HG02610 (cell line): ENCODE results near the gene COPS9.

ENCODE experiments used
- ATAC-seq: cut with Tn5 transposase; IDR thresholded peaks from one replicate; pipeline ENCODE4 v1.9.1; 2021; ENCODE audit warnings: mild to moderate bottlenecking, moderate library complexity; ENCODE audit not compliant: unreplicated experiment

COPS9 gene

DNA sequence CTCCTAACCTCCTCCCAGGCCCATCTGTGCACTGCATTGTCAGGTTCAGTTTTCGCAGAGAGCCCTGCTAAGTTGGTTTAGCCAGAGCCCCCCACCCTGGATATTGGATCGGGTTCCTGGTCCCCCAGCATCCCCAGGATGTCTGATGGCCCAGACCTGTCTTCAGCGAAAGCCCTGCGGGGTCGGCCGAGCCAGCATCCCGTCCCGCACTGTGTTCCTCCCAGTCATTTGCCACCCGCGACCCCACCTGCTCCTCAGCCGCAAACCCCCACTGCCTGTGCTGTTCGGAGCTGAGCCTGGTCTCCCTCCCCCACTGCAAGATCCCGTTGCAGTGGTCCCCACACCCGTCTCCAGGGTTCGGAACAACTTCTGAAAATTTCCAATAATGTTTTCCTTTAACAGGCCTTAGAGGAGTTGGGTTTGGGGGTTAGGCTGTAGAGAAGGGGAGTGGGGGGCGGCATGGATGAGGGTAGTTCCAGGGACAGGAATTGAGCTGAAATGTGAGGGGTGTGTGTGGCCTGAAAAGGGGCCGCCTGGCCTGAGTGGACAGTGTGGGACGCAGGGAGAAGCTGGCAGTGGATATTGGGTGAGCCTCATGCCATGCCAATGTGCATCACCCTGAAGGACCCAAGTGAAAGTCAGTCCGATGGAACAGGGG lies 1.6 kb upstream of the COPS9 start:
- no peak for ATAC-seq

DNA sequence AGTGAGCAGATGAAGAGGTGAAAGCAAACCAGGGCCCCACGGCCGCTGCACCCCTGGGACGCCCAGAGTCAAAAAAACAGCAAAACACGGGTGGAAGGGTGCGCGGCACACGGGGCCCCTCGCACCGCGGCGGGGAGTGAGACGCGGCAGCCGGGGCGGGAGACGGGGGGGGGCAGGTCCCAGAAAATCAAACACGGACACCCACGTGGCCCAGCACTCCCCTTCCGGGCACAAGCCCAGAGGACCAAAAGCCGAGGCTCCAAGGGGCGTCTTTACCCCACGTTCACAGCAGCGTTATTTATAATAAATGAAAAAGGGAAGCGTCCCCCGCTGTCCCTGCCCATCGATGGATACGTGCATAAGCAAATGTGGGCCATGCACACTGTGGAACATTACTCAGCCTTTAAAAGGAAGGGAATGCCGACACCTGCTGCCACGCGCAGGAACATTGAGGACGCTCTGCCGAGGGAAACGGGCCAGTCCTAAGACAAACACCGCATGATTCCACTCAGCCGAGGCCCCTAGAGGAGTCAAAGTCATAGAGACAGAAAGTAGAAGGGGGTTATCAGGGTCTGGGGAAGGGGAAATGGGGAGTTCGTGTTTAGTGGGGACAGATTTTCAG lies 677 bp upstream of the COPS9 start:
- ATAC-seq = no peak

DNA sequence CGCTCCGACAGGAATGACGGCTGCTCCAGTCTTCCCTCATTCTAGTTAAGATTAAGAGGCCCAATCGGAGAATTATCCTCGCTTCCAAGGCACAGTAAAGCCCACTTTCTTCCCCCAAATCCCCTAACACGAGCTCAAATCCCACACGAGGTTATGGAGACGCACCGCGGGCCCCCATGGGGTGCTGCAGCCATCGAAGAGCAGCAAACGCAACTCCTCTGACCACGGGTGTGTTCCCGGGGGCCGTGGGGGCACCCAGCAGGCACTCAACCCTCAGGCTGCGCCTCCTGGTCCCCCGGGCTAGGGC lies 446 bp downstream of the COPS9 start:
- ATAC-seq = no peak

DNA sequence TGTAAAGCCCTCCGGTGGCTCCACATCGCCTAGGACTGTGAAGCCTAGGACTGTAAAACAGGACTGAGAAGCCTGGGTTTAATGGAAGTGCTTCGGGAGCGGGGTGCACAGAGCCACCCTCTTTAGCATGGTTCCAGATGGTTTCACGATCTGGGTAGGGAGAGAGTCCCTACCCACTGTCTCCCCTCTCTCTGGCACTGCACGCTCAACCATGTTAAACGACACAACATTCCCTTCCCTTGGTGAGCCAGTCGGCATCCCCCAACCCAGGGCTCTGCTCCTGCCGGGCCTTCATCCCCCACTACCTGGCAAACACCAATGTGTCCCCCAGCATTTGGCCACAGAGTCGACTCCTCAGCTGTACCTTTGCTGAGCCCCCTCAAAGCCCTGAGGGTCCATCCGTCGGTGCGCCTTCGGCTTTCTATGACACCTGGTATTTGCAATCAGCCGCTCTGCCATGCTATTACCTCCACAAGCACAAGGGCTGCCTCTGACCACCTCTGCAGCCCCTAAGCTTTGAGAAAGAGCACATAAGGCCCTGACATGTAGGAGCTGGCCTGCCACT lies 1.1 kb downstream of the COPS9 start:
- ATAC-seq = no peak

DNA sequence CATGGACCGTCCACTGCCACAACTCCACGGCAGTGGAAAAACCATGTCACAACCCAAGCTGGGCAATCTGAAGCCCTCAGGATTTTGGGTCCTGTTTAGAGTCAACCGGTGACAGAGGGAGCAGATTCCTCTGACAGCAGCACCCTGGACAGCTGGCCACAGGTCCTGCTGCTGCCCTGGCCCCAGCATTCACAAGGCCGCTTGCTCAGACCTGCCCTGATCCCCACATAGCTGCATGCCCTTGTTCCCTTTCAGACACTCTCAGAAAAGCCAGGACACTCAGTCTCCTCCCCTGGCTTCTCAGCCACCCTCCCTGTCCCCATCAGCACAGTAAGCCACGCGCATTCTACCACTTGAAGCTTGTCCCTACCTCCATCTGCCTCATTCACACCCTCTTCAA lies 1.6 kb downstream of the COPS9 start:
- ATAC-seq = no peak

DNA sequence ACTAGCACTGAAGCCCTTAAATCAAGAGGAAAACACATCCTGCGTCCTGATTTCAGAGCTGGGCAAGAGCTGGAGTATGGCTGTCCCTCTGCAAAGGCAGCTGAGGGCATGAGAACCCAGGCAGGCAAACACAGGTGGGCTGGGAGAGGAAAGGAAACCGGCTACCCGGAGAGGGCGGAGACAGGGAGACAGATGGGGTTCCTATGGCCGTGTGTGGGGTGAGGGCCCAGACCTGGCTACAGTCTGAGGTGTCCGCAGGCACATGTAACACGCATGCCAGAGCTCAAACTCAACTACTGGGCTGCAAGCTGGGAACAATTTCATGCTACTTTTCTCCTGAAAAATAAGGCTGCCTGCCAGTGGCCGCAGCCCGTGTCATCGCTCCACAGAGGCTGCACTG lies 2.7 kb downstream of the COPS9 start:
- ATAC-seq = no peak

DNA sequence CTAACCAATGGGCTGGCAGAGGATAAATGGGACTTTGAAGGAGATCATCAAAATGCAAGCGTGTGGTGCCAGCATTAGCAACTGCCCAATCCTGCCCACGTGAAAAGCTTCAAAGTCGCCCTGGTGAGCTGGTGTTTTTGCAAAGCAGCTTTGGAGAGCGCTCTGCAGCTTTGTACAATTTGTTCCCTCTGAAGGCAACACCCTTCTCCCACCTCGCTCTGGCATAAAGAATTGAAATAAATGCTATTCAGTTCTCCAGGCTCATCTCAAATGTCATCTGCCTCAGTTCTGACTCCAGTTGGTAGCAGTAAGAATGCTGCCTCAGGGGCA lies 3.5 kb downstream of the COPS9 start:
- ATAC-seq = no peak

DNA sequence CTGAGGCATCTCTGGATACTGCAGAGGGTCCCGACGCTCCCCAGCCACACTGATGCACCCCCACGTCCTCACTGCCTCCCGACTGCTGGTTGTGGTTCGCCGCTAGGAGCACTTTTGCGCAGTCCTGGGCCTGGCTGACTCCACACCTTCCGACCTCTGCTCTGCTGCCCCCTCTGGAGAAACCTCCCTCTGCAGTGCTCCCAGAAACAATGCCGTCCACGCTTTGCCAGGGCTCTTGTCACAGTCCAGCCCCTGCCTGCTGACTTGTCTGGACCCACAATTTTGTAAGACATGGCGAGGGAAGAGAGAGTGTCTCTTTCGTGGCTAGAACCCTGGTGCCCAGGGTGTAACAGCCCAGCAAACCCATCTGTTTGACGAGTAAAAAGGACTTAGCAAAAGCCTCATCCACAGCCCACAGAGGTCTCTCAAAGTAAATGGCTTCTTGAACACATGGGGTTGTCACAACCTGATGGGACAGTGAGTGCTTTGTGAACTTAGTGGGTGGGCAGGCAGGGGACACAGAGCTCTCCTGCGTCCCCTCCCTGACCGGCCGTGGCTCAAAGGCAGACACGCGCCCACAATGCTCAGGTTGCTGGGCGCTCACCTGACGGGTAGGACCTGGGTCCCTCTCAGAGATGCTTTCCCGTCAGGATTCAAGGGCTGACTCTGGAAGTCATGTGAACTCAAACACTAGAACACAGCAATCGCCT lies 4.0 kb downstream of the COPS9 start:
- no peak for ATAC-seq

DNA sequence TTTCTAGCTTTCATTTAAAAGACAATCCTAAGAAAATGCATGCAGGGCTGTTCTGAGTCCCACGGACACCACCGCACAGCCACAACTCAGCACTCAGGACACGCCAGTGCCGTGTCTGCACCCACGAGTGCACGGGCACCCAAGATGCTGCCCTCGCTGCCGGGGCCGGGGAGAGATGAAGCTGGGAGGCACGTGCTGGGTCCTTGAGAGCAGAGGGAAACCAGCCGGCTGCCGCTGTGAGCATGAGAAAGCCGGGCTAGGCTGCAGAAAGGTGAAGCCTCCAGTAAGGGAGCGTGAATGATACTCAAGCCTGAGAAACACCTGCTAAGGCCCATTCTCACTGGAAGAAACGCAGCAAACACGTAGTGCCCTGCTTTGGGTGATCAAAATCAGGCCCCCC lies 4.8 kb downstream of the COPS9 start:
- ATAC-seq = no peak

DNA sequence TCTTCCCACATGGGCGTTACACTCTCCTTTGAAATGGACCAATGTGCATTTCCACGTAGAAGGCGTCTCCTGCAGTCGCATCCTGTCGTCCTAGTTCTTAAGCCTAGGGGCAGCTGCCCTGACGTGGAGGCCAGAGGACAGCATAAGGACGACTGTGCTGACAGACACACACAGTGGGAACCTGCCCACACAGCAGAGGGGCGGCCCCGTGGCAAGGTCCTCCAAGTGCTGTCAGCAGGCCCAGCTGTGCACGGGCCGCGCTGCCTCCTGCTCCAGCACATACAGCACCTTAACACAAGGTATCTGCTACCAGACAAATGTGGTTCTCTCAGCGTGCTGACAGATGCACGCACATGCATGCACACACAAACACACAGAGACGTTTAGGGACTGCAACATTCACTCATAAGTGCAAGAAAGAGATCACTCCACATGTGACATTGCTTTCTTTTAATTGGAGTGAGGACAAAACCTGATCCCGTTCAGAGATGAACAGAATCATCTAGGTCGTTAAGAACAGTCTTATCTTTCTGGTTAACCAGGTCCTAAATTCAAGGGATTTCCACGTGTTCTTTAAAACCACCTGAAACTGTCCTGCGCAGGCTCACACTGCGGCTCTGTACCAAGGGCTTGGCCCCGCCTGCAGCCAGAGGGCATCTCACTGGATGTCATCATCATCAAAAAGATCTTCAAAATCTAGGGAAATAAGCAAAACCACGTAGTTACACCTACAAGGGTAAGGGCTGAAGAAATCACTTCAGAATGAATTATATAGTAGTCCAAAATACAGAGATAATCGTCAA lies 5.5 kb downstream of the COPS9 start:
- no peak for ATAC-seq

DNA sequence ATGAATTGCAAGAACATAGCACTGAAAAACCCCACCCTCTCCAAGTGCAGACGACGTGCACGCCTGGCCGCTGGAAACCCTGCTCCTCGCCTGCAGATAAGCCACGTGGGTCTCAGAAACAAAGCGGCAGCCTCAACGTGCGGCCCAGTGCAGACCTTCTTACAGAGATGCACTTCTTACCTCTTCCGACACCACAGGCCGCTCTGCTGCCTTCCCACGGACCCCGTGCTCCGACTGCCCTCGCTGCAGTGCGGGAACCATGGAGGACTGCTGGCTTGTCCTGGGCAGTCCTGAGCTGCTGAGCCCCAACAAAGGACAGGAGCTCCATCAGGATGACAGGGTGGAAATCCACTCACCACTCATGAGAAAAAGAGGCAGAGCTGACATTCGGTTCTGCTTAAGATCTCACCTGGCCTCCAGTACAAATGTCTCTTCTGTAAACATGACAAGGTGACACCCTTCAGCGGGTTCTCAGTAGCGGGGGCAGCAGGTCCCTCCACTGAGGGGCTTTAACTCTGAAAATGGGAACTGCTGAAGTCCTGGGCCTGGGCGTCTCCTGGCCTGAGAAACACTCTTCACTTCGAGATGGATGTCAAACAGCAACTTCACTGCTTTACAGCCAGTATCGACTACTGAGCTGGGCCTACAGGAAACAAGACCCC lies 6.2 kb downstream of the COPS9 start:
- ATAC-seq = no peak

DNA sequence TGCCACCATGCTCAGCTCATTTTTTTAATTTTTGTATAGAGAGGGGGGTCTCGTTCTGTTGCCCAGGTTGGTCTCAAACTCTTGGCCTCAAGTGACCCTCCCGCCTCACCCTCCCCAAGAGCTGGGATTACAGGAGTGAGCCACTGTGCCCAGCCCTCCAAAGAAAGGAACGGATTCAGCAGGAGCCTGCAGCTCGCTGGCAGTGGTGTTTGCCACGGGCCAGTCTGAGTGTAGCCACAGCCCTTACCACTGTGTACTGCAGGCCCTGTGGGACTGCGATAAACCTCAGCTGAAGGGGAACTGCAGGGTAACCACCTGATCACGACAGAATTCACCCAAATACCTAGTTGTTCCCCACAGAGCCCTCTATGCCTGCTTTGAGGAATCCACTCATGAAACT lies 6.8 kb downstream of the COPS9 start:
- ATAC-seq = no peak

DNA sequence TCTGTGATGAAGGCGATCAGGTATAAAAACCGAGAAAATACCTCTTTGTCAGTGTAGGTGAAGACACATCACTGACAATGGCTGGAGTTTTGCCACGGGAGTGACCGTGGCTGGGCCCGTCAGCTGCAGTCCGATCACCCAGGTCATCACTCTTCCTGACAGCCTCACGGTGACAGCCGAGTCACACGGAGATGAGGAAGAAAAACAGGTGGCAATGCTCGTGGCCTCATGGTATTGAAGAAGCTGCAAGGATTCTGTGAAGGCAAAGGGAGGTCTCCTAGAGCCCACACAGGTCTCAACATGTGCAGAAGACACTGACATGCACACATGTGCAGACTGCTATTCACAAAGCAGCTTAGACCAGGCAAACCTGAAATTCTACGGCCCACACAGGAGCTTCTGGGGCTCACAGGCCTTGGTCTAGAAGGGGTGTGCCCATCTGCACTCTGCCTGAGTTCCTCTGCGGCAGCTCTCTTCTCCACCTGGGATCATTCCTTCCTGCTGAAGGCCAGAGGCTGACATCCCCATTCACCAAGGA lies 7.4 kb downstream of the COPS9 start:
- no peak for ATAC-seq

DNA sequence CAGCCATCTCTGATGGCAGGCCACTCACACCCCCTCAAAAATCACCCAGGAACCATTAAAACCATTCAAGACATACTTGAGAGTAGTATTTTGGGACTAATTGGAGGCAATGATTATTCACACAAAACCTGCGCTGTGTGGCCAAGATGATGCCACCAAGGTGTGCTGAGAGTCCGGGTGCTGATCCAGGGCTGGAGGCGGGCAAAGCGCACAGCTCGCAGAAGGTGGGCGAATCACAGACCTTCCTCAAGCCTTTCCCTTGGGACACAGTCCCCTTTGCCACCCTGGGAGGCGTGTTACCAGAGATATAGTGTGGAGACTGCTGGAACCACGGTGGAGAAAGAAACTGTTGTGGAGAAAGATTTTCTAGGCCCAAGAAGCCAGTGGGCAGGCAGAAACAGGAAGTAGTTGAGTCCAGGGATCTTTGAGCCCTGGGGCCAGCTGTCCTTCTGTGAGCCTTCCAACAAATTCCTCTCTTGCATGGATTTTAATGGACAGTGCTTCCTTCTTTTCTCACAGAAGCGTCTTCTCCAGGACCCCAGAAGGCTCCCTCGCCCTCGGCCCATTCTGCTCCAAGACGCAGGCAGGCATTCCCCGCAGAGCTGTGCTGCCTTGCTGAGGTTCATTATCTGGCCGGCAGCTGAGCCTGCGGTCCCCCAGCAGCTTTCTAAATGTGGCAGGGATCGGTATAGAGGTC lies 8.0 kb downstream of the COPS9 start:
- ATAC-seq = no peak

DNA sequence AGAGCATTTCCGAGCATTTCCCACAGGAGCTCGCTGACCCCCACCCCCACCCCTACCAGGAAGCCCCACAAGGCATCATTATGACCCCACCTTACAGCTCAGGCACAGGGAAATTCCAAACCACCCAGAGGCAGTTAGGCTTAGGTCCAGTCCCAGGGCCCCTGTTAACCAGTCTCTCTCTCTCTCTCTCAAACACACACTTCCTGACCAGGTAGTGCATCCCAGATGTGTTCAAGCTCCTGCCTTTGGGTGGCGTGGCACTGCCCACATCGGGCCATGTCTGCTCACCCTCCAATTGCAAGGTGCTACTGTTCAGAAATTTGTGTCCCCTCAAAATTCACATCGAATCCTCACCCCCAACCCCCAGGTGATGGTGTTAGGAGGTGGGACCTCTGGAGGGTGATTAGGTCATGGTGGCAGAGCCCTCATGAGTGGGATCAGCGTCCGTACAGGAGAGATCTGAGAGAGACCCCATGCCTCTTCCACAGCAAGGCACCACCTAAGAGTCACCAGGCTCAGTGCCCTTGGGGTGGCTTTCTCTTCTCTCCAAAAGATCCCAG lies 8.8 kb downstream of the COPS9 start:
- no peak for ATAC-seq

DNA sequence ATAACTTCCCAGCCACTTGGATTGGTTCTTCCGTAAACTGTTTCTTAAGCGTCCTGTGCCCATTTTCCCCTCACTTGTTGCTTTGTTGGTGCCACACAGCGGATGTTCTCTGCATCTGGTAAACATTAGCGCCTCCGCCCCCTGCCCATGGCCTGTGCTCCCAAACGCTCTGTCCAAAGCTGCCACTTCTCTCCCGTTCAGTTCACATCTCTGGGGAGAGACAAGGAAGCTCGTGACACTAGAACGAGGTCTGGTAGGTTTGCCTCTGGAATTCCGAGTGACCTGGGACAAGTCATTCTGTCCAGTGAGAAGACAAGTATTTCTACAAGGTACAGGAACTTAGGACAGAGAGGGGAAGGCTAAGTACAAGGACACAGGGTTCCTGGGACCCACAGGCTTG lies 9.4 kb downstream of the COPS9 start:
- ATAC-seq = no peak

DNA sequence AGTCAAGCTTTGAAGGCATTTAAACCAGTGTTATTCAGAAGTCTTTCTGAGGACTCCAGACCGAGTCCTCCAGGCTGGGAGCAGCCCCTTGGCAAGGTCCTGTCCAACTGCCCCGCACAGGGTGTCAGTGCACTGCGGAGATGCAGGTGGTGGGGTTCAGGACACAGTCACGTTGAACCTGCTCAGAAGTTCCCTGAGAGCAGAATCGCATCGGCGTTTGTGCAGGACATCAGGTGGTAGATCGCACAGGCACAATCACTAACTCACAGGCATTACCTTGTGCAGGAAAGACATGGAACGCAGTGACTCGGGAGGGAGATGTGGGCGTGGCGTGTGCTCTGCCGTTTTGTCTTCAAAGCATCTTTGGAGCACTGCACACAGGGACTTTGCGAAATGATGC lies 10.4 kb downstream of the COPS9 start:
- no peak for ATAC-seq

DNA sequence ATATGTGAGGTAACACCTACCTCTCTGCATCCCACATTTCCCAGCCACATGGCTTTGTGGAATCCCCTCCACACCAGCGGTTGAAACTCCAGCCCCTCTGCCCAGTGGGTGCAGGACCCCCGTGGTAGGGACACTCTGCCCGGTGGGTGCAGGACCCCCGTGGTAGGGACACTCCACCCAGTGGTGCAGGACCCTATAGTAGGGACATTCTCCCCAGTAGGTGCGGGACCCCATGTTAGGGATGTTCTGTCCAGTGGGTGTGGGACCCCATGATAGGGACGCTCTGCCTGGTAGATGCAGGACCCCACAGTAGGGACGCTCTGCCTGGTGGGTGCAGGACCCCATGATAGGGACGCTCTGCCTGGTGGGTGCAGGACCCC lies 11.5 kb downstream of the COPS9 start:
- ATAC-seq = no peak

DNA sequence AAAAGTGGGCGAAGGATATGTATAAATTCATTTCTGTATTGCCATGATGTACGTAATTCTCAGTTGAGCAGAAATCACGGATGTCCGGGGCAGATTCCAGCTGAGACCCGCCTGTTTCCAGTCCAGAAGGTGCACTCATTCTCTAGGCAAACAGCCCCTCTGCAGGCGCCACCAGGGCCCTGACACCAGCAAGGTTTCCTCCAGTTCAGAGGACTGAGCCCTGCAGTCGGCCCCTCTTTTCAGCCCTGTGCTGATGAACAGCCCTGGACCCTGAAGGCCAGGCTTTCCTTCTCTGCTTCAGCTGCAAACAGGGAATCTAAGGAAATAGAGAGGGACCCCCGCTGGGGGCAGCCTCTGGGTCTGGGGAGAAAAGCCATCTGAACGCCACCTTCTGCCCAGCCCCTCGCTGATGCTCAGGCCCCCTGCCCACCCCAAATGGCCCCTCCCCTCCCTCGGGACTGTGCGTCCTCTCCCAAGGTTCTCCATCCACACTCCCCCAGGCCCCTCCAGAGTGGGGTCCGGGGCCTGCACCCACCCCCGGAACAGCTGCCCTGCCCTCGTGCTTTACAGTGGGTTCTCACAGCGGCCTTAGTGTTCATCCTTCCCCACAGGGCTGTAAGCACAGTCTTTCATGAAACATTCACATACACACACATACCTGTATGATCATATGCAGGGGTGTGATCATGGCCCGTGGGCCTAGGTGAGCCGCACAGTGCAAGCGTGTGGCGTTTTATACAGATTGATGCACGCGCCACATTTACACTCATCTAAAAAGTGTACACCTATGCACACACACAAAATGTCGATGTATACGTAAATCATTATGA lies 12.1 kb downstream of the COPS9 start:
- ATAC-seq = no peak
